ENCODE results near the gene IL22. TPM values are rescaled to one million over a fixed set of nuclear protein-coding genes. Genes with fewer than 3 reads are reported as not detected.

IL22 gene
- total RNA-seq, 1 experiment from 2014 or later = not detected

DNA sequence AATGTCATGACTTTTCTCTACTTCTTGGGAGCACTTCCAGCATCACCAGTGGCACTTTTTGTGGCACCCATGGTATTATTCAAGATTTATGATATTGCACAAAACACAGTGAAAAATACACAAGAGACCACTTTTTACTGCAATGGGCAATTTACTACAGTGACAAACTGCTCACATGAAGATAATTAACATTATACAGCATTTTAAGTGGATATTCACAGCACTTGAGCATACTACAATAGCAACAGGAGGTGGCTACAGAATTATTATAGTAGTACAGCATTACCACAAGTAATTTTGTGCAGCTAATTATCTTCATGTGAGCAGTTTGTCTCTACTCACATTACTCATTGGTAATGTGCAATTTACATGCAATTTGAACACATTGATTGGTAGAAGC is 46.1 kb downstream of the IL22 start:
- no peaks in the 10 kb centered on the region for H3K36me3 Mint-ChIP-seq (ENCODE audit: insufficient read depth in 1 of 3, low read depth in 3 of 3)
- no peak overlapping the region for H3K14ac ChIP-seq (ENCODE audit: insufficient read depth, low read length)
- H3K27me3 Mint-ChIP-seq (ENCODE audit: low read depth) = no peaks in the 10 kb centered on the region
- no peak overlapping the region for H4K5ac ChIP-seq (ENCODE audit: insufficient read length, low read depth, low read length)
- H3K27me3 ChIP-seq (ENCODE audit: insufficient read depth, low read length) = no peaks in the 10 kb centered on the region
- H3K23ac ChIP-seq (ENCODE audit: insufficient read length, low read depth, low read length) = no peak overlapping the region
- peaks cover 4 to 7% of the 10 kb centered on the region in 2 experiments for H3K4me1 Mint-ChIP-seq
- H3K18ac ChIP-seq (ENCODE audit: insufficient read length, low read depth, low read length) = no peak overlapping the region
- no peak overlapping the region for H3K4ac ChIP-seq (ENCODE audit: low read depth, low read length)
- DNase-seq = no peak
- no peaks in the 10 kb centered on the region for H4K20me1 ChIP-seq (ENCODE audit: control insufficient read depth, insufficient read depth, insufficient read length)
- no peak overlapping the region for H2BK12ac ChIP-seq (ENCODE audit: insufficient read length, low read depth, low read length)
- no peaks in the 10 kb centered on the region for H3K23me2 ChIP-seq (ENCODE audit: insufficient read length, low read depth, low read length, poor library complexity, severe bottlenecking)
- H2AK5ac ChIP-seq (ENCODE audit: insufficient read length, low read length) = no peak overlapping the region
- no peak overlapping the region for H3K4me2 ChIP-seq (ENCODE audit: insufficient read depth, insufficient read length, low read length)
- H3K4me1 ChIP-seq (ENCODE audit: insufficient read depth, low read length) = peaks cover 2% of the 10 kb centered on the region; the same call in 1 of the 2 replicates
- no peak overlapping the region for H4K91ac ChIP-seq (ENCODE audit: insufficient read length, low read depth, low read length)
- H2BK120ac ChIP-seq (ENCODE audit: low read depth, low read length, poor library complexity, severe bottlenecking) = no peak overlapping the region
- H2AFZ ChIP-seq (ENCODE audit: low read length) = no peak overlapping the region
- no peak overlapping the region for H2BK15ac ChIP-seq (ENCODE audit: low read depth, low read length)
- H4K8ac ChIP-seq (replicated peaks; ENCODE audit: insufficient read length, low read depth, low read length) = no peak overlapping the region
- no peak overlapping the region for H2BK20ac ChIP-seq (ENCODE audit: low read depth, low read length, poor library complexity, severe bottlenecking)
- no peaks in the 10 kb centered on the region; a peak in 1 of 5 replicates for H3K9me3 Mint-ChIP-seq
- H3K9ac ChIP-seq (ENCODE audit: extremely low read depth, insufficient read length, low read length) = no peak overlapping the region
- H3K27ac Mint-ChIP-seq = no peak overlapping the region
- no peak overlapping the region for H3K4me3 Mint-ChIP-seq
- H3K9me3 ChIP-seq (ENCODE audit: control insufficient read depth, low read depth, low read length) = no peaks in the 10 kb centered on the region
- no peak overlapping the region for H2BK5ac ChIP-seq (ENCODE audit: insufficient read length, low read length)
- no peak overlapping the region for H3K27ac ChIP-seq (ENCODE audit: insufficient read length, low read depth, low read length)
- no peaks in the 10 kb centered on the region for H3K79me2 ChIP-seq (ENCODE audit: insufficient read depth, low read length)
- no peaks in the 10 kb centered on the region for H3K79me1 ChIP-seq (ENCODE audit: insufficient read depth, low read depth, low read length, poor library complexity, severe bottlenecking)
- H3K56ac ChIP-seq (ENCODE audit: insufficient read length, low read depth, low read length) = no peak overlapping the region
- H3T11ph ChIP-seq (ENCODE audit: low read length) = no peak overlapping the region
- TF ChIP-seq, protein P1, sequence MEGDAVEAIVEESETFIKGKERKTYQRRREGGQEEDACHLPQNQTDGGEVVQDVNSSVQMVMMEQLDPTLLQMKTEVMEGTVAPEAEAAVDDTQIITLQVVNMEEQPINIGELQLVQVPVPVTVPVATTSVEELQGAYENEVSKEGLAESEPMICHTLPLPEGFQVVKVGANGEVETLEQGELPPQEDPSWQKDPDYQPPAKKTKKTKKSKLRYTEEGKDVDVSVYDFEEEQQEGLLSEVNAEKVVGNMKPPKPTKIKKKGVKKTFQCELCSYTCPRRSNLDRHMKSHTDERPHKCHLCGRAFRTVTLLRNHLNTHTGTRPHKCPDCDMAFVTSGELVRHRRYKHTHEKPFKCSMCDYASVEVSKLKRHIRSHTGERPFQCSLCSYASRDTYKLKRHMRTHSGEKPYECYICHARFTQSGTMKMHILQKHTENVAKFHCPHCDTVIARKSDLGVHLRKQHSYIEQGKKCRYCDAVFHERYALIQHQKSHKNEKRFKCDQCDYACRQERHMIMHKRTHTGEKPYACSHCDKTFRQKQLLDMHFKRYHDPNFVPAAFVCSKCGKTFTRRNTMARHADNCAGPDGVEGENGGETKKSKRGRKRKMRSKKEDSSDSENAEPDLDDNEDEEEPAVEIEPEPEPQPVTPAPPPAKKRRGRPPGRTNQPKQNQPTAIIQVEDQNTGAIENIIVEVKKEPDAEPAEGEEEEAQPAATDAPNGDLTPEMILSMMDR (conservative IDR thresholded peaks at IDR 0.05) = no peak
